Measurements from ENCODE around the gene PHF5A. TPM values are rescaled to one million over a fixed set of nuclear protein-coding genes. Genes with fewer than 3 reads are reported as not detected.
A peak's percentile ranks its signal among the peaks of the same experiment; 100 is the strongest.

The PHF5A gene
- total and polyA plus RNA-seq, 10 of the 15 experiments (the other 5 are each of a cell fraction or from before 2014, with no cell fraction given): 40.5 to 115 (median 79.2) TPM

DNA sequence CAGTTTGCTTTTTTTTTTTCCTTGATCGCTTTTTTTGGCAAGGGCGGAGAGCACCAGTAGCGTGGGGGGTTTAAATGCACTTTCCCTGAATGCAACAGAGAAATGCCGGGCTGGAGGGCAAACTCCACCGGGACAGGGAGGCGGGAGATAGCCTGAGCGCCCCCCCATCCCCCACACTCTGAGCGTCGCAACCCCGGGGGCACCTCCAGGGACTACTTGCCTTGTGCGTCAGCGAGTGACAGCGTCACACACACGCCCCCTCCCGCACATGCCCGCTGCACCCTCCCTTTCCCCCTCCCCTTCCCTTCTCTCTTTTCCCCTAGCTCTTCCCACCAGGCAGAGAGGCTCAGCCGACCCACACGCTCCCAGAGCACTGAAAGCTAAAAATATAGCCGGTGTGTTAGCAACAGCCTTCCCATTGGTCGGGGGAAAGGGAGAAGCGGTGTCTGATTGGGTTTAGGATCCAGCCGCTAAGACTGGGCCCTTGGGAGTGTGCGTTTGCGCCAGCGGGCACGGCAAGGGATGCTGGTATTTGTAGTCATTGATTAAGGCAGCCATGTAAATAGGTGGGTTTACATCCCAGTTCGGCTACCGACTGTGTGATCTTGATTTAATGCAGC is 20.2 kb downstream of the PHF5A start (continued):
- TF ChIP-seq, protein P1, sequence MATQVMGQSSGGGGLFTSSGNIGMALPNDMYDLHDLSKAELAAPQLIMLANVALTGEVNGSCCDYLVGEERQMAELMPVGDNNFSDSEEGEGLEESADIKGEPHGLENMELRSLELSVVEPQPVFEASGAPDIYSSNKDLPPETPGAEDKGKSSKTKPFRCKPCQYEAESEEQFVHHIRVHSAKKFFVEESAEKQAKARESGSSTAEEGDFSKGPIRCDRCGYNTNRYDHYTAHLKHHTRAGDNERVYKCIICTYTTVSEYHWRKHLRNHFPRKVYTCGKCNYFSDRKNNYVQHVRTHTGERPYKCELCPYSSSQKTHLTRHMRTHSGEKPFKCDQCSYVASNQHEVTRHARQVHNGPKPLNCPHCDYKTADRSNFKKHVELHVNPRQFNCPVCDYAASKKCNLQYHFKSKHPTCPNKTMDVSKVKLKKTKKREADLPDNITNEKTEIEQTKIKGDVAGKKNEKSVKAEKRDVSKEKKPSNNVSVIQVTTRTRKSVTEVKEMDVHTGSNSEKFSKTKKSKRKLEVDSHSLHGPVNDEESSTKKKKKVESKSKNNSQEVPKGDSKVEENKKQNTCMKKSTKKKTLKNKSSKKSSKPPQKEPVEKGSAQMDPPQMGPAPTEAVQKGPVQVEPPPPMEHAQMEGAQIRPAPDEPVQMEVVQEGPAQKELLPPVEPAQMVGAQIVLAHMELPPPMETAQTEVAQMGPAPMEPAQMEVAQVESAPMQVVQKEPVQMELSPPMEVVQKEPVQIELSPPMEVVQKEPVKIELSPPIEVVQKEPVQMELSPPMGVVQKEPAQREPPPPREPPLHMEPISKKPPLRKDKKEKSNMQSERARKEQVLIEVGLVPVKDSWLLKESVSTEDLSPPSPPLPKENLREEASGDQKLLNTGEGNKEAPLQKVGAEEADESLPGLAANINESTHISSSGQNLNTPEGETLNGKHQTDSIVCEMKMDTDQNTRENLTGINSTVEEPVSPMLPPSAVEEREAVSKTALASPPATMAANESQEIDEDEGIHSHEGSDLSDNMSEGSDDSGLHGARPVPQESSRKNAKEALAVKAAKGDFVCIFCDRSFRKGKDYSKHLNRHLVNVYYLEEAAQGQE (IDR thresholded peaks at IDR 0.05; ENCODE audit: low read depth, low read length): no peak
- no peak for TF ChIP-seq KDM1A (IDR thresholded peaks at IDR 0.05; ENCODE audit: borderline replicate concordance)
- TF ChIP-seq YY1 (IDR thresholded peaks at IDR 0.05; ENCODE audit: low read depth, low read length): peak; percentile 97
- peak; percentile 46 for TF ChIP-seq FOS (IDR thresholded peaks at IDR 0.05; ENCODE audit: borderline replicate concordance, extremely low read depth, insufficient read length)
- TF ChIP-seq SREBF1 (IDR thresholded peaks at IDR 0.05; ENCODE audit: low read length): no peak
- TF ChIP-seq KLF5 (IDR thresholded peaks at IDR 0.05; ENCODE audit: partially characterized antibody): no peak
- peak; percentile 9 to 63; a peak in 2 of 4 replicates for TF ChIP-seq EP300 (IDR thresholded peaks at IDR 0.05; ENCODE audit: borderline replicate concordance in 1 of 2, control insufficient read depth in 1 of 2, low read depth in 2 of 2, low read length in 2 of 2)
- TF ChIP-seq, protein P2, sequence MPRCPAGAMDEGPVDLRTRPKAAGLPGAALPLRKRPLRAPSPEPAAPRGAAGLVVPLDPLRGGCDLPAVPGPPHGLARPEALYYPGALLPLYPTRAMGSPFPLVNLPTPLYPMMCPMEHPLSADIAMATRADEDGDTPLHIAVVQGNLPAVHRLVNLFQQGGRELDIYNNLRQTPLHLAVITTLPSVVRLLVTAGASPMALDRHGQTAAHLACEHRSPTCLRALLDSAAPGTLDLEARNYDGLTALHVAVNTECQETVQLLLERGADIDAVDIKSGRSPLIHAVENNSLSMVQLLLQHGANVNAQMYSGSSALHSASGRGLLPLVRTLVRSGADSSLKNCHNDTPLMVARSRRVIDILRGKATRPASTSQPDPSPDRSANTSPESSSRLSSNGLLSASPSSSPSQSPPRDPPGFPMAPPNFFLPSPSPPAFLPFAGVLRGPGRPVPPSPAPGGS (IDR thresholded peaks at IDR 0.05; ENCODE audit: borderline replicate concordance, insufficient read depth, low read depth, low read length, poor library complexity, severe bottlenecking): no peak
- TF ChIP-seq SMC3 (IDR thresholded peaks at IDR 0.05; ENCODE audit: borderline replicate concordance, low read length): peak; percentile 7; the same call in 1 of the 2 replicates
- TF ChIP-seq DPF2 (IDR thresholded peaks at IDR 0.05): no peak
- no peak for TF ChIP-seq GATAD2B (conservative IDR thresholded peaks at IDR 0.05; ENCODE audit: low read depth)
- TF ChIP-seq ZNF207 (IDR thresholded peaks at IDR 0.05; ENCODE audit: borderline replicate concordance): no peak
- TF ChIP-seq EZH2 (IDR thresholded peaks at IDR 0.05; ENCODE audit: borderline replicate concordance, control insufficient read depth, low read depth, low read length): no peak
- TF ChIP-seq TCF12 (IDR thresholded peaks at IDR 0.05; ENCODE audit: low read depth, low read length): 0 out of 2 replicates have a peak, but pooled peaks have one; percentile 14
- no peak for TF ChIP-seq PAX8 (IDR thresholded peaks at IDR 0.05)
- TF ChIP-seq ATF7 (IDR thresholded peaks at IDR 0.05; ENCODE audit: low read depth): peak; percentile 71
- TF ChIP-seq CREM (IDR thresholded peaks at IDR 0.05; ENCODE audit: low read depth): peak; percentile 95
- TF ChIP-seq, protein P3, sequence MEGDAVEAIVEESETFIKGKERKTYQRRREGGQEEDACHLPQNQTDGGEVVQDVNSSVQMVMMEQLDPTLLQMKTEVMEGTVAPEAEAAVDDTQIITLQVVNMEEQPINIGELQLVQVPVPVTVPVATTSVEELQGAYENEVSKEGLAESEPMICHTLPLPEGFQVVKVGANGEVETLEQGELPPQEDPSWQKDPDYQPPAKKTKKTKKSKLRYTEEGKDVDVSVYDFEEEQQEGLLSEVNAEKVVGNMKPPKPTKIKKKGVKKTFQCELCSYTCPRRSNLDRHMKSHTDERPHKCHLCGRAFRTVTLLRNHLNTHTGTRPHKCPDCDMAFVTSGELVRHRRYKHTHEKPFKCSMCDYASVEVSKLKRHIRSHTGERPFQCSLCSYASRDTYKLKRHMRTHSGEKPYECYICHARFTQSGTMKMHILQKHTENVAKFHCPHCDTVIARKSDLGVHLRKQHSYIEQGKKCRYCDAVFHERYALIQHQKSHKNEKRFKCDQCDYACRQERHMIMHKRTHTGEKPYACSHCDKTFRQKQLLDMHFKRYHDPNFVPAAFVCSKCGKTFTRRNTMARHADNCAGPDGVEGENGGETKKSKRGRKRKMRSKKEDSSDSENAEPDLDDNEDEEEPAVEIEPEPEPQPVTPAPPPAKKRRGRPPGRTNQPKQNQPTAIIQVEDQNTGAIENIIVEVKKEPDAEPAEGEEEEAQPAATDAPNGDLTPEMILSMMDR (IDR thresholded peaks at IDR 0.05 in 2 of 3, conservative IDR thresholded peaks at IDR 0.05 in 1 of 3; ENCODE audit: control insufficient read depth in 2 of 3, extremely low read depth in 1 of 3, insufficient read depth in 1 of 3, low read depth in 3 of 3, low read length in 3 of 3): no peak
- TF ChIP-seq, protein P4, sequence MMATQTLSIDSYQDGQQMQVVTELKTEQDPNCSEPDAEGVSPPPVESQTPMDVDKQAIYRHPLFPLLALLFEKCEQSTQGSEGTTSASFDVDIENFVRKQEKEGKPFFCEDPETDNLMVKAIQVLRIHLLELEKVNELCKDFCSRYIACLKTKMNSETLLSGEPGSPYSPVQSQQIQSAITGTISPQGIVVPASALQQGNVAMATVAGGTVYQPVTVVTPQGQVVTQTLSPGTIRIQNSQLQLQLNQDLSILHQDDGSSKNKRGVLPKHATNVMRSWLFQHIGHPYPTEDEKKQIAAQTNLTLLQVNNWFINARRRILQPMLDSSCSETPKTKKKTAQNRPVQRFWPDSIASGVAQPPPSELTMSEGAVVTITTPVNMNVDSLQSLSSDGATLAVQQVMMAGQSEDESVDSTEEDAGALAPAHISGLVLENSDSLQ (IDR thresholded peaks at IDR 0.05): peak; percentile 78
- TF ChIP-seq, protein P5, sequence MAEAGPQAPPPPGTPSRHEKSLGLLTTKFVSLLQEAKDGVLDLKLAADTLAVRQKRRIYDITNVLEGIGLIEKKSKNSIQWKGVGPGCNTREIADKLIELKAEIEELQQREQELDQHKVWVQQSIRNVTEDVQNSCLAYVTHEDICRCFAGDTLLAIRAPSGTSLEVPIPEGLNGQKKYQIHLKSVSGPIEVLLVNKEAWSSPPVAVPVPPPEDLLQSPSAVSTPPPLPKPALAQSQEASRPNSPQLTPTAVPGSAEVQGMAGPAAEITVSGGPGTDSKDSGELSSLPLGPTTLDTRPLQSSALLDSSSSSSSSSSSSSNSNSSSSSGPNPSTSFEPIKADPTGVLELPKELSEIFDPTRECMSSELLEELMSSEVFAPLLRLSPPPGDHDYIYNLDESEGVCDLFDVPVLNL (IDR thresholded peaks at IDR 0.05; ENCODE audit: low read depth, low read length): no peak; the same call in 1 of the 2 replicates
- TF ChIP-seq CHD1 (IDR thresholded peaks at IDR 0.05; ENCODE audit: low read depth, low read length): no peak
